Activated T-cell treated with anti-CD3 and anti-CD28 coated beads, Interleukin-2, amount 50 U/mL, for 4 hours (primary cell): ENCODE results near the gene KRT86. TPM values are rescaled to one million over a fixed set of nuclear protein-coding genes. Genes with fewer than 3 reads are reported as not detected.
"Not testable (repeated sequence)": the region's sequence is repeated elsewhere in the genome, so short reads cannot be mapped to it uniquely, and the experiment has no call there.

Experiments used
- ATAC-seq, 2 donors: fragments of 200-7000 bp; cut with Tn5 transposase; one replicate each; pipeline ENCODE4 v1.10.0; 2021
- DNase-seq: peaks from one replicate; pipeline ENCODE4 v3.0.0-alpha.2; 2020
- H3K27me3 Mint-ChIP-seq: one replicate; pipeline ENCODE4 v1.8.0; 2021; ENCODE audit warnings: low read depth, mixed read lengths
- H3K36me3 Mint-ChIP-seq: one replicate; pipeline ENCODE4 v1.8.0; 2022; ENCODE audit warnings: mixed read lengths; ENCODE audit not compliant: insufficient read depth
- H3K4me1 Mint-ChIP-seq: one replicate; pipeline ENCODE4 v1.8.0; 2021; ENCODE audit warnings: low read depth, mixed read lengths
- H3K4me3 Mint-ChIP-seq: one replicate; pipeline ENCODE4 v1.8.0; 2021; ENCODE audit warnings: mild to moderate bottlenecking, moderate library complexity, mixed read lengths
- H3K9me3 Mint-ChIP-seq: one replicate; pipeline ENCODE4 v1.8.0; 2021; ENCODE audit warnings: mixed read lengths
- total RNA-seq, 3 donors: library from RNA; stranded (reverse); gene quantifications; one replicate each; pipeline ENCODE4 v1.2.1, GENCODE V29; 2021

Gene KRT86
- total RNA-seq, 3 donors from 2014 or later: not detected

DNA sequence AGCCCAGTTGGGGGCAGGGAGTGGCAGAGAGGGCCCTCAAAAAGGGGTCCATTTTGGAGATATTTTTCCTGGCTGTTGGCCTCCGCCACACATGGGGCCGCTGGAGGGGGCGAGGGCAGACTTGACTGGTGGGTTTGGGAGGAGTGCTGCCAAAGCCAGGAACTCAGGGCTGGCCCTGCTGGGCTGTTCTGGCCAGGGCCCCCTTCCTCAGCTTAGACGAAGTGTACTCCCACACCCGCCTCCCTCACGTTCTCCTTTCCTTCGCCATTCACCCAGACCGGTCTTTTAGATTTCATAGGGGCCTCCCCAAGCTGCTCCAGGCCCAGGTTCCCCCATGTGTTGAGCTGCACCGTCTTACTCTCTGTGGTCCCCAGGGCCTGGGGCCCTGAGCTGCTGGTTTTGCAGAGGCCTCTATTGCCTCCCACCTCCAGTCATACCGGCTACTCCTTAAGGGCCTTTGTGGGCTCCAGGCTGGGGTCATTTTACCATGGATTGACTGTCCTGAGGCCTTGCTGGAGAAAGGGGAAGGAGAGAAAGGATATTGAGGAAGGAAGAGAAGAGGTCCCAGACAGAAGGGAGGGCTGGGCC lies 40.1 kb upstream of the KRT86 start:
- peaks cover 48% of the 10 kb centered on the region for H3K27me3 Mint-ChIP-seq
- ATAC-seq (no peak), DNase-seq (no peak)
- no peaks in the 10 kb centered on the region for H3K9me3 Mint-ChIP-seq
- no peak overlapping the region for H3K4me3 Mint-ChIP-seq
- H3K36me3 Mint-ChIP-seq: no peaks in the 10 kb centered on the region
- H3K4me1 Mint-ChIP-seq: no peaks in the 10 kb centered on the region

- Mint-ChIP-seq H3K36me3 (no peaks in the 10 kb centered on the region), H3K27me3 (peaks cover 41% of the 10 kb centered on the region), H3K4me1 (no peaks in the 10 kb centered on the region), H3K4me3 (no peak overlapping the region), H3K9me3 (no peaks in the 10 kb centered on the region)
- ATAC-seq (no peak), DNase-seq (no peak)
Measured at GRCh38 chr12:52235001-52235764, 39.3 kb upstream of the KRT86 start.

- no peak for ATAC-seq
- H3K4me3 Mint-ChIP-seq: no peak overlapping the region
- no peaks in the 10 kb centered on the region for H3K9me3 Mint-ChIP-seq
- H3K36me3 Mint-ChIP-seq: no peaks in the 10 kb centered on the region
- no peak for DNase-seq
- no peaks in the 10 kb centered on the region for H3K4me1 Mint-ChIP-seq
- peaks cover 37% of the 10 kb centered on the region for H3K27me3 Mint-ChIP-seq
Measured at GRCh38 chr12:52235822-52236361, 38.6 kb upstream of the KRT86 start.

DNA sequence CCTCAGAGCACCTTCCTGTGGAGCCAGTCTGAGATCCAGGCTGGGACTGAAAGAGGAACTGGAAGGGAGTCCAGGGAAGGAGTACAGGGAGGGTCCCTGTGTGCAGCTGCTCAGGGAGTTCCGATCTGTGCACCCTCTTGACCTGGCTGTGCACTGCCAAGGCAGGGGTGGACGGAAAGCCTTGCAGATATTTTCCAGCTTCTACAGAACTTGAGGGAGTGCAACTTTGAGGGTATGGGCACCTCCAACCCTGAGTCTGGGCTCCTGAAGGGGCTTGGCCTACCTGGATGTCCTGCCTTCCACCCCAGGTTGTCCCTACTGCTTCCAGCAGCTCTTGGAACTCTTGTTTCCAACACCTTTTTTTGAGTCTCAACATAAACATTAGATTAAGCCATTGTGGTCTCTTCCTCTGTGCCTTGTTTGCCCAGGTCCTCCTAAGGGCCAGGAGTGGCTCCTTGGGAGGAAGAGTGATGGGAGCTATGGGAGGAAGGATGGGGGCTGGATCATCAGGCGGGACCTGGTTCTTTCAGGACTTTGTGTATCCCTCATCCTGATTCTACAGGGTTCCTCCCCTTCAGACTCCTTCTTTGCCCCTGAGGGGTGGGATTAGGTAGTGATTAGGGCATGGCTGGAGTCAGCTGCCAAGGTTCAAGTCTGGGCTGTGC lies 37.9 kb upstream of the KRT86 start:
- H3K9me3 Mint-ChIP-seq: no peaks in the 10 kb centered on the region

DNA sequence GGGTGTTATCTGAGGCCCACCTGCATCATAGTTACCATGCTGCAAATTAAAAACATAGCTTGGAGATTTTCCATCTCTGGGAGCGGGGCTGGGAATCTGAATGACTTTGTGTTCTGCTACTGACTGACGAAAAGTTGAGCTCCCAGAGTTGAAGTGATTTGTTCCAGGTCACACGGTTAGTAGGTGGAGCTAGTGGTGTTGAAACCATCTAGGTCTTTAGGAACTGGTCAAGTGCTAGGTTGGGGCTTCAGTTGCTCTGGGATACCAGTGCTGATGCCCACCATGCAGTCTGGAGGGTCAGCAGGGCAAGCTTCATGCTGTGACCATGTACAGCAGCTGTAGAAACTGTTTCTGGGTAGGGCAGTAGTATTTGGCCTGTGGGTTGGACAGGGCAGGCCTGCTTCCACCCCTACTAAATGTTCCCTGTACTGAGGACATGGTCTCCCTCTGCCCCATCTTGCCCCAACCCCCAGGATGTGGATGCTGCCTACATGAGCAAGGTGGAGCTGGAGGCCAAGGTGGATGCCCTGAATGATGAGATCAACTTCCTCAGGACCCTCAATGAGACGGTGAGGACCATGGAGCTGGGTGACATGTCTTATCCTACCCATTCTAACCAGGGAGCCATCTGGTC lies 36.1 kb upstream of the KRT86 start:
- H3K4me3 Mint-ChIP-seq: no peak overlapping the region
- no peaks in the 10 kb centered on the region for H3K9me3 Mint-ChIP-seq
- H3K4me1 Mint-ChIP-seq: peaks cover 1% of the 10 kb centered on the region
- peaks cover 18% of the 10 kb centered on the region for H3K27me3 Mint-ChIP-seq
- H3K36me3 Mint-ChIP-seq: no peaks in the 10 kb centered on the region
- ATAC-seq: no peak
- DNase-seq: no peak

More for the DNA sequence above, 37.9 kb upstream of the KRT86 start:
- no peaks in the 10 kb centered on the region for H3K36me3 Mint-ChIP-seq
- ATAC-seq (no peak), DNase-seq (no peak)
- no peaks in the 10 kb centered on the region for H3K4me1 Mint-ChIP-seq
- no peak overlapping the region for H3K4me3 Mint-ChIP-seq
- H3K27me3 Mint-ChIP-seq: peaks cover 32% of the 10 kb centered on the region

DNA sequence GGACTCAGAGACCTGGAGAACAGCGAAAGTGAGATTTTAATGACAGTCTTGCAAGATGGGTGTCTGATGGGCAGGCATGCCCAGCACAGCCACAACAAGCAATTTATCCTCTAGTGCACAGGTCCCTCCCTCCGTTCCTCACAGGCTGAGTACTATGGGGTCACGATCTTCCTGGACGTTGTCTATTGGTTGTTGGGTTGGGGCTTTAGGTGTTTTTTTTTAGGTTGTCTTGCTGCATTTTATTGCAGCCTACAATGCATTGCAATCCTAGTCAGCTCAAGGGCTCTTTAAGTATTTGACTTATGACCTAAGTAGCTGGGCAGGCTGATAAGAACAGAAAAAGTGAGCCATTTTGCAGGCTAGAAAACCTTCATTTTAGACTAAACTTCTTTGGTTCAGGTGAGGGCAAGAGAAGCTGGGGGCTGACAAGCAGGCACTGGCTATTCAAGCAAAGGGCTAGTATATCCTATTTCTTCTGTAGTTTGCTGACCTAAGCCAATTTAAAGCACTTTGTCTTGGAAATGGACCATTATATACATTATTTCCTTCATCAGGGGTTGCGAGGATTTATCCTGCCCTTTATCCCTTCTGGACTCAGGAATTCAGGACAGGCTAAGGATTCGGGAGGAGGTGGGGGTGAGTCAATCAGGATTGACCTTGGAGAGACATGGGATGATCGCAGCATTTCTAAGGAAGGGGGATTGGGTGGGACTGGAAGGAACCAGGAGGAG lies 35.4 kb upstream of the KRT86 start:
- H3K36me3 Mint-ChIP-seq: no peaks in the 10 kb centered on the region
- peaks cover 9% of the 10 kb centered on the region for H3K4me1 Mint-ChIP-seq
- no peak for ATAC-seq
- H3K4me3 Mint-ChIP-seq: no peak overlapping the region
- no peak for DNase-seq
- H3K27me3 Mint-ChIP-seq: peaks cover 13% of the 10 kb centered on the region
- H3K9me3 Mint-ChIP-seq: no peaks in the 10 kb centered on the region

GRCh38 chr12:52239767-52240166 lies 34.7 kb upstream of the KRT86 start:
- H3K4me1 Mint-ChIP-seq: peaks cover 14% of the 10 kb centered on the region
- no peak for ATAC-seq

DNA sequence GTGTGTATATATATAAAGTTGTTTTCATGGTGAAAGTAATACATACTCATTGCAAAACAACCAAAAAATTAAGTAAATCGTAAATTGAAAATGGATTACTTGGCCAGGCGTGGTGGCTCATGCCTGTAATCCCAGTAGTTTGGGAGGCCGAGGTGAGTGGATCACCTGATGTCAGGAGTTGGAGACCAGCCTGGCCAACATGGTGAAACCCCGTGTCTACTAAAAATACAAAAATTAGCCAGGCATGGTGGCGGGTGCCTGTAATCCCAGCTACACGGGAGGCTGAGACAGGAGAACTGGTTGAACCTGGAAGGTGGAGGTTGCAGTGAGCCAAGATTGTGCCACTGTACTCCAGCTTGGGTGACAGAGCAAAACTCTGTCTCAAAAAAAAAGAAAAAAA lies 34.2 kb upstream of the KRT86 start:
- H3K27me3 Mint-ChIP-seq, H3K36me3 Mint-ChIP-seq: not testable (repeated sequence)

More at GRCh38 chr12:52239767-52240166, 34.7 kb upstream of the KRT86 start:
- Mint-ChIP-seq H3K9me3 (no peaks in the 10 kb centered on the region), H3K36me3 (no peaks in the 10 kb centered on the region), H3K4me3 (no peak overlapping the region), H3K27me3 (peaks cover 7% of the 10 kb centered on the region)
- DNase-seq: no peak

GRCh38 chr12:52241205-52241842 lies 33.1 kb upstream of the KRT86 start:
- no peaks in the 10 kb centered on the region for H3K36me3 Mint-ChIP-seq
- DNase-seq: no peak
- peaks cover 1% of the 10 kb centered on the region for H3K27me3 Mint-ChIP-seq
- H3K9me3 Mint-ChIP-seq: no peaks in the 10 kb centered on the region
- H3K4me3 Mint-ChIP-seq: no peak overlapping the region
- peaks cover 19% of the 10 kb centered on the region for H3K4me1 Mint-ChIP-seq
- ATAC-seq: no peak

More for the DNA sequence above, 34.2 kb upstream of the KRT86 start:
- H3K4me3 Mint-ChIP-seq, H3K9me3 Mint-ChIP-seq, ATAC-seq, DNase-seq: not testable (repeated sequence)
- peaks cover 14% of the 10 kb centered on the region for H3K4me1 Mint-ChIP-seq

DNA sequence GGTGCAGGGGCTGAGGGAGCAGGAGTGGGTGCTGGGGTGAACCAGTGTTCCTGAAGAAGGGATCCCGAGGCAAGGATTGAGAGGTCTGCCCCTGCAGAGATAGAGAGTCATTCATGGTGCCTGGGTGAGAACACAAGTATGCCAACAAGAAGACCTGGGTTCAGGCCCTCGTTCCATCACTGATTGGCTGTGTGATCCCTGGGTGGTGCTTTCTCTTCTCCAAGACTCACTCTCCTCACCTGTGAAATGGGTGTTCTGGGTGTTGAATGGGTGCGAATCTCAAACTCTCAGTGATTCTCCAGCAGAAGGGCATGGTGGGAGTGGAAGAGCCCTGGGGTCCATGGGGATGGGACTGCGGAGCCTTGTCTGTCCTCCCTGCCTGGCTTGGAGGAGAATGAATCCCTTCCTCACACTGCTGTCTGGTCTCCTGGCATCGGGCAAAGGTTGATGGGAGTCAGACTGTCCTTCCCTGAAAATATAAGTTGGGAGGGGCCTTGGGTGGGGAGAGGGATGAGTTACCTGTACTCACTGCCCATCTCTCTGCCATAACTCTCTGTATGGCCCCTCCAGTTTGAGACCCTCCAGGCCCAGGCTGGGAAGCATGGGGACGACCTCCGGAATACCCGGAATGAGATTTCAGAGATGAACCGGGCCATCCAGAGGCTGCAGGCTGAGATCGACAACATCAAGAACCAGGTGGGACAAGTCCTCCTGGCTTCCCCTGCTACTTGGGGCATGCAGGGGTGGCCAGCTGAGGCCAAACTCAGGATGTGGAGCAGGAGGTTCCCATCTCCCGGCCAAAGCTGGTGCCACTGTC lies 31.8 kb upstream of the KRT86 start:
- Mint-ChIP-seq H3K4me3 (no peak overlapping the region), H3K4me1 (peaks cover 19% of the 10 kb centered on the region), H3K9me3 (no peaks in the 10 kb centered on the region), H3K27me3 (peaks cover 2% of the 10 kb centered on the region), H3K36me3 (no peaks in the 10 kb centered on the region)
- DNase-seq (no peak), ATAC-seq (no peak)

DNA sequence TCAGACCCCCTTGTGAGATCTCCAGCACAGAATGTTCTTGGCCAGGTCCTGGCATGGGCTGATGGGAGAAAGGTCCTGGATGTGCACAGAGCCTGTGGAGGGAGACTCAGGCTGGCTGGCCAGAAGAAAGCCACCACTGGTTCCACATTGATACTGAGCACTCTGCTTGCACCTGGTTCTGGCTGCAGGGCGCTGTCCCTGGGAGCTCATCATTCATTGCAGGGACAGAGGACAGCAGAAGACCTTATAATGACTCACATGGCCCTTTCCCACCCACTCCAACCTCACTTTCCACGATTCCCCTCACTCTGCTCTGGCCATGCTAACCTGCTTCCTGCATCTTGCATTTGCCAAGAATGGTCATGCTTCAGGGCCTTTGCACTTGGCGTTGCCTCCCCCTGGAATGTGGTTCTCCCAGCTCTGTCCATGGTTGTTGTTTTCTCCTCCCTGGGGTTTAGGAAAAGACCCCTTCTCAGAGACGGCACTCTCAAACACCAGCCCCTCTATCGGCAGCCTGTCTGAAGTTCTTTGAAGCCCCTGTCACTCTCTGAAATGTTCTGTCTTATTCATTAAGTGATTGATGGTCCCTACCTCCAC lies 31.1 kb upstream of the KRT86 start:
- no peak overlapping the region for H3K4me3 Mint-ChIP-seq
- no peaks in the 10 kb centered on the region for H3K36me3 Mint-ChIP-seq
- H3K9me3 Mint-ChIP-seq: no peaks in the 10 kb centered on the region
- peaks cover 7% of the 10 kb centered on the region for H3K27me3 Mint-ChIP-seq
- H3K4me1 Mint-ChIP-seq: peaks cover 19% of the 10 kb centered on the region
- DNase-seq: no peak
- no peak for ATAC-seq

DNA sequence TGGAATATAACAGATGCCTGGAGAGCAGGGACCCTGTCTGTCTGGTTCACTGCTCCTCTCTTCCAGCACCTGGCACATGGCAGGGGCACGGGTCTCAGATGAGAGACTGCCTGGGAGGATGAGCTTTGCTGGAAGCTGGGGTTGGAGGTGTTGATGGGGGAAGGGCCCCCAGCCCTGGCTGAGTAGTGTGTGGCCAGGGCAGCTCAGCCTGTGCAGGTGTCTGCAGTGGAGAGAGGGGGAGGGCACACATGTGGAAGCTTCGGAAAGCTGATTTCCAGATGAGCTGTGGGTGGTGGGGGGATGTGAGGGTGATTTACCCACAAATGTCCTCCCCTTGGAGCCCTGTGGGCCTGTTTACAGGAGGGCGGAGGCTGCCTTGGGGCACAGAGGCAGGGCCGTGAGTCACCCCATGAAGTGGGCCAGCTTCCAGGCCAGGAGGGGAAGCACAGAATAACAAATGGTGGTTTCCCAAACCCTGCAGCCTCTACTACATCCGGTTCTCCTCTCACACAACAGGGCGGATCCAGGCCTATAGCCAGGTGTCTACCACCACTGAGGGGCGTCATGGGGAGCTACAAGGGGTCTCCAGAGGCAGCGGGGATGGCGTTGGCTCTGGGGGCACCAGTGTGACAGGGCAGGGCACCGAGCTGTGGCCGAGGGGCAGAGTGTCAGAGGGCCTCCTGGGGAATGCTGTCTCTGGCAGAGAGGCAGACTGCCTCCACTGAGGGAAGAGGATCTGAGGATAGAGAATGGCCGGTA lies 30.4 kb upstream of the KRT86 start:
- DNase-seq: peak; percentile 16
- Mint-ChIP-seq H3K4me3 (peak overlapping the region; percentile 59), H3K27me3 (peaks cover 10% of the 10 kb centered on the region), H3K9me3 (no peaks in the 10 kb centered on the region), H3K36me3 (no peaks in the 10 kb centered on the region), H3K4me1 (peaks cover 19% of the 10 kb centered on the region)
- peak; percentile 97 to 98 for ATAC-seq
